Neuronal stem cell (in vitro differentiated cells): ENCODE measurements around the gene FXN.

Experiments
- DNase-seq: peaks from one replicate; pipeline ENCODE4 v3.0.0-alpha.2; 2013; ENCODE audit warnings: low spot score
- H2AFZ ChIP-seq: one replicate; pipeline ENCODE4 v1.6.1; 2013; ENCODE audit warnings: mild to moderate bottlenecking, low read length, inconsistent platforms
- H2AK5ac ChIP-seq: 2 replicates; pipeline ENCODE4 v1.6.1; 2013; ENCODE audit warnings: low read depth, mild to moderate bottlenecking, inconsistent platforms, low read length, moderate library complexity, mixed read lengths
- H2BK120ac ChIP-seq: 2 replicates; pipeline ENCODE4 v1.6.1; 2013; ENCODE audit warnings: low read depth, mild to moderate bottlenecking, inconsistent platforms, low read length, moderate library complexity, mixed read lengths
- H2BK12ac ChIP-seq: one replicate; pipeline ENCODE4 v1.6.1; 2013; ENCODE audit warnings: low read length, inconsistent platforms
- H2BK15ac ChIP-seq: 2 replicates; pipeline ENCODE4 v1.6.1; 2013; ENCODE audit warnings: mild to moderate bottlenecking, low read length, inconsistent platforms, mixed read lengths
- H2BK5ac ChIP-seq: one replicate; pipeline ENCODE4 v1.6.1; 2013; ENCODE audit warnings: inconsistent platforms, mild to moderate bottlenecking, low read length, moderate library complexity
- H3K14ac ChIP-seq: one replicate; pipeline ENCODE4 v1.6.1; 2013; ENCODE audit warnings: low read length, inconsistent platforms
- H3K18ac ChIP-seq: 2 replicates; pipeline ENCODE4 v1.6.1; 2013; ENCODE audit warnings: low read length, inconsistent platforms
- H3K23ac ChIP-seq: 2 replicates; pipeline ENCODE4 v1.6.1; 2013; ENCODE audit warnings: low read depth, mild to moderate bottlenecking, mixed read lengths, low read length, inconsistent platforms; ENCODE audit not compliant: poor library complexity
- H3K27ac ChIP-seq: replicated peaks from 3 replicates; pipeline ENCODE4 v1.5.1; 2013; ENCODE audit warnings: low read length, inconsistent platforms
- H3K27me3 ChIP-seq, 3 experiments: 2 replicates each; pipeline ENCODE4 v1.6.1; 2013; ENCODE audit warnings: low read length in 3 of 3, mild to moderate bottlenecking in 2 of 3, inconsistent platforms in 1 of 3, low read depth in 1 of 3, mixed read lengths in 1 of 3, moderate library complexity in 1 of 3; ENCODE audit not compliant: control insufficient read depth in 3 of 3, insufficient read depth in 3 of 3
- H3K36me3 ChIP-seq, 2 donors: replicated peaks in 1 of 2; 2 replicates each; pipeline ENCODE4 v1.6.1; 2013; ENCODE audit warnings: low read length in 2 of 2; ENCODE audit not compliant: control insufficient read depth in 2 of 2, insufficient read depth in 2 of 2
- H3K4ac ChIP-seq: 2 replicates; pipeline ENCODE4 v1.6.1; 2013; ENCODE audit warnings: inconsistent platforms, mild to moderate bottlenecking, low read length, moderate library complexity
- H3K4me1 ChIP-seq, 2 donors: 1 replicate in 1 of 2; 2 replicates in 1 of 2; pipeline ENCODE4 v1.6.1; 2013; ENCODE audit warnings: low read length in 2 of 2, low read depth in 1 of 2; ENCODE audit not compliant: control insufficient read depth in 2 of 2, insufficient read depth in 1 of 2
- H3K4me2 ChIP-seq: one replicate; pipeline ENCODE4 v1.6.1; 2013; ENCODE audit warnings: mild to moderate bottlenecking, low read length, inconsistent platforms; ENCODE audit not compliant: insufficient read depth, poor library complexity, severe bottlenecking
- H3K4me3 ChIP-seq, 2 donors: 2 replicates each; pipeline ENCODE4 v1.5.1; 2013; ENCODE audit warnings: low read length in 2 of 2, mild to moderate bottlenecking in 2 of 2, inconsistent platforms in 1 of 2, moderate library complexity in 1 of 2
- H3K79me1 ChIP-seq: one replicate; pipeline ENCODE4 v1.6.1; 2013; ENCODE audit warnings: low read depth, mild to moderate bottlenecking, inconsistent platforms, low read length, moderate library complexity
- H3K9ac ChIP-seq: one replicate; pipeline ENCODE4 v1.6.1; 2013; ENCODE audit warnings: mild to moderate bottlenecking, low read depth, low read length, inconsistent platforms; ENCODE audit not compliant: poor library complexity
- H3K9me3 ChIP-seq, 2 donors: replicated peaks in 1 of 2; 2 replicates each; pipeline versions ENCODE3 to v1.6.1; 2013; ENCODE audit warnings: low read length in 2 of 2, mild to moderate bottlenecking in 2 of 2, inconsistent platforms in 1 of 2, low read depth in 1 of 2, mixed read lengths in 1 of 2, moderate library complexity in 1 of 2; ENCODE audit not compliant: control insufficient read depth in 2 of 2, insufficient read depth in 1 of 2
- H4K8ac ChIP-seq: one replicate; pipeline ENCODE4 v1.6.1; 2013; ENCODE audit warnings: low read depth, mild to moderate bottlenecking, inconsistent platforms, low read length, moderate library complexity
- H4K91ac ChIP-seq: one replicate; pipeline ENCODE4 v1.6.1; 2013; ENCODE audit warnings: low read length, low read depth, mild to moderate bottlenecking, inconsistent platforms; ENCODE audit not compliant: poor library complexity
- WGBS, 2 donors: extraction: QIAGEN DNeasy Blood & Tissue Kit; methylation state at CpG; one replicate each; pipeline ENCODE4 v1.1.7; 2013; ENCODE audit warnings: missing lambda C conversion rate in 2 of 2, mixed read lengths in 1 of 2; ENCODE audit not compliant: insufficient read length in 2 of 2, insufficient replicate concordance in 1 of 2; ENCODE audit errors: extremely low coverage in 2 of 2; 5-methylcytosine and 5-hydroxymethylcytosine counted together

FXN gene

DNA sequence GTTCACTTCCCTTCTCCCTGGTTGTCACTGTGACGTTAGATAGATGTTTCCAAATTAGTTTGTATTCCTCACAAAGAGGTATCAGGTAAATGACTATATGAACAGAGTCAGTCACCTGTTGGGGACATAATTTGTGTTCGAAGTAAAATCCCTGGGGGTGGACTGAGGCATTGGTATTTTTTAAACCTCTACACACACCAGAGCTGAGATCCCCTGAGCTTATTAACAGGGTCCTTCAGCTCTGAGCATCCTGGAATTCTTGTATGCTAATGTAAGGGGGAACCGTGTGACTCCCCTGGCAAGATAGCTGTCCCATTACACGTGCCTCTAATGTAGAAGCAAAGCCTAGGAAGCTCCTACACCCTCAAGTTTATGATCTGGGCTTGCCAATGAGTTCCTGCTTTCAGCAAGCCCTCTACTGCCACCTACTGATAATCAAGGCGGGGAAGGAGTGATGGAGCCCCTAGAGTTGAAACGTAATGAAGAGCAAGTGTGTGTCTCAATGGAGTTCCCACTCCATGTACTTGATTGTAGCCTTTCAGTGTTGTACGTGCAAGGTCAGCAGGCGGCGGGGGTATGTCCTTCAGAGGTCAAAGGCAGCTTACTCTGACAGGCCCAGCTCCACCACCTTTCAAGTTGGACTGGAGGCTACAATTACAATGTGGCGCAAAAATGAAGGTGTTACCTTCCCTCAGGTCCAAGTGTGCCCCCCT lies 36.0 kb upstream of the FXN start:
- H3K4me2 ChIP-seq = no peak overlapping the region
- no peak overlapping the region for H2BK15ac ChIP-seq
- H3K4ac ChIP-seq = no peak overlapping the region
- no peak overlapping the region for H4K91ac ChIP-seq
- no peak overlapping the region for H3K27ac ChIP-seq
- no peak overlapping the region for H4K8ac ChIP-seq
- no peak overlapping the region for H3K14ac ChIP-seq
- no peak overlapping the region for H2BK5ac ChIP-seq
- no peak overlapping the region for H3K23ac ChIP-seq
- H3K36me3 ChIP-seq = peaks cover 0 to 74% of the 10 kb centered on the region in 2 donors
- no peaks in the 10 kb centered on the region for H3K27me3 ChIP-seq
- H3K4me1 ChIP-seq = peaks cover 0 to 20% of the 10 kb centered on the region in 2 donors
- peak; percentile 52 for DNase-seq
- no peak overlapping the region for H2AFZ ChIP-seq
- no peak overlapping the region for H2BK12ac ChIP-seq
- H3K4me3 ChIP-seq = no peak overlapping the region
- no peak overlapping the region for H3K9ac ChIP-seq
- no peaks in the 10 kb centered on the region for H3K9me3 ChIP-seq
- no CpG with 5 or more reads among the region's 10 CpGs for WGBS, 2 donors
- no peak overlapping the region for H2AK5ac ChIP-seq
- H2BK120ac ChIP-seq = no peak overlapping the region
- no peak overlapping the region for H3K18ac ChIP-seq
- H3K79me1 ChIP-seq = no peaks in the 10 kb centered on the region

GRCh38 chr9:69001921-69002320 lies 33.6 kb upstream of the FXN start:
- peaks cover 0 to 71% of the 10 kb centered on the region in 2 donors for H3K36me3 ChIP-seq
- H3K9ac ChIP-seq = no peak overlapping the region
- no peak for DNase-seq
- H3K4me1 ChIP-seq = peaks cover 0 to 17% of the 10 kb centered on the region in 2 donors
- no peaks in the 10 kb centered on the region for H3K79me1 ChIP-seq
- H2BK15ac ChIP-seq = no peak overlapping the region
- H2BK12ac ChIP-seq = no peak overlapping the region
- no peak overlapping the region for H4K91ac ChIP-seq
- no peaks in the 10 kb centered on the region for H3K9me3 ChIP-seq
- H2AFZ ChIP-seq = no peak overlapping the region
- no peak overlapping the region for H3K4ac ChIP-seq
- H2AK5ac ChIP-seq = no peak overlapping the region
- no peak overlapping the region for H2BK120ac ChIP-seq
- no peak overlapping the region for H3K27ac ChIP-seq
- H3K18ac ChIP-seq = no peak overlapping the region
- H3K4me2 ChIP-seq = no peak overlapping the region
- H3K27me3 ChIP-seq = no peaks in the 10 kb centered on the region
- no peak overlapping the region for H2BK5ac ChIP-seq
- H3K14ac ChIP-seq = no peak overlapping the region
- H3K4me3 ChIP-seq = no peak overlapping the region
- no peak overlapping the region for H3K23ac ChIP-seq
- H4K8ac ChIP-seq = no peak overlapping the region
- no CpG with 5 or more reads among the region's 8 CpGs for WGBS, 2 donors

DNA sequence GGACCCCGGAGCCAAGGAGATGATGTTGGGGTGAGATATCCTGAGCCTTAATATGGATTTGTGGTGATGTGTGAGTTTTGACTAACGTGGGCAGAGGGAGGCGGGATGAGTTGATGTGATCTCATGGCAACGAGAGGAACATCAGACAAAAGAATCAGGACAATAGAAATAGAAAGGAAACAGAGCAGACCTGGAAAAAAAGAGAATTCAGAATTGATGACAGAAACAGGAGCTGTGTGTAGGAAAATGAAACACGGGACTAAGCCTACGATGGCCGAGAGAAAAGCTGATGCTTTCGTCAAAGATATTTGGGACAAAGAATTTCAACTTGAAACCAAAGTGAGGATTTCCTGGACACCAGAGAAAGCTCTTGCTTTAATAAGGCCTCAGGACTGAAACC lies 32.5 kb upstream of the FXN start:
- Histone ChIP-seq H2BK12ac (no peak overlapping the region), H3K4me3 (no peak overlapping the region), H3K36me3 (peaks cover 0 to 76% of the 10 kb centered on the region in 2 donors)

GRCh38 chr9:69004836-69005235 lies 30.7 kb upstream of the FXN start:
- no CpG with 5 or more reads among the region's 2 CpGs for WGBS, 2 donors

More for the DNA sequence above, 32.5 kb upstream of the FXN start:
- Histone ChIP-seq H3K4me1 (peaks cover 0 to 16% of the 10 kb centered on the region in 2 donors), H2AFZ (no peak overlapping the region), H2BK15ac (no peak overlapping the region), H2AK5ac (no peak overlapping the region), H3K27ac (no peak overlapping the region), H3K23ac (no peak overlapping the region), H3K27me3 (no peaks in the 10 kb centered on the region), H3K9me3 (no peaks in the 10 kb centered on the region), H3K4me2 (no peak overlapping the region), H3K9ac (no peak overlapping the region), H4K8ac (no peak overlapping the region), H2BK5ac (no peak overlapping the region), H4K91ac (no peak overlapping the region), H3K18ac (no peak overlapping the region), H3K79me1 (no peaks in the 10 kb centered on the region), H3K14ac (no peak overlapping the region), H3K4ac (no peak overlapping the region), H2BK120ac (no peak overlapping the region)
- WGBS, 2 donors = no CpG with 5 or more reads among the region's 8 CpGs
- DNase-seq = no peak

More at GRCh38 chr9:69004836-69005235, 30.7 kb upstream of the FXN start:
- H2BK15ac ChIP-seq = no peak overlapping the region
- H3K9ac ChIP-seq = no peak overlapping the region
- no peak overlapping the region for H2BK12ac ChIP-seq
- H3K9me3 ChIP-seq = no peaks in the 10 kb centered on the region
- H2BK5ac ChIP-seq = no peak overlapping the region
- no peak overlapping the region for H3K18ac ChIP-seq
- no peak overlapping the region for H2AFZ ChIP-seq
- H3K4me3 ChIP-seq = no peak overlapping the region
- H3K23ac ChIP-seq = no peak overlapping the region
- H3K27me3 ChIP-seq = no peaks in the 10 kb centered on the region
- H3K4me1 ChIP-seq = peaks cover 0 to 5% of the 10 kb centered on the region in 2 donors
- H3K79me1 ChIP-seq = no peaks in the 10 kb centered on the region
- H3K27ac ChIP-seq = no peak overlapping the region
- H3K4ac ChIP-seq = no peak overlapping the region
- peaks cover 0 to 77% of the 10 kb centered on the region in 2 donors for H3K36me3 ChIP-seq
- no peak overlapping the region for H3K4me2 ChIP-seq
- no peak overlapping the region for H2BK120ac ChIP-seq
- no peak for DNase-seq
- no peak overlapping the region for H3K14ac ChIP-seq
- no peak overlapping the region for H2AK5ac ChIP-seq
- no peak overlapping the region for H4K8ac ChIP-seq
- H4K91ac ChIP-seq = no peak overlapping the region
